ENCODE data around the gene KLF2. TPM values are rescaled to one million over a fixed set of nuclear protein-coding genes. Genes with fewer than 3 reads are reported as not detected.

KLF2 gene
- total RNA-seq, 8 experiments from 2014 or later, result 0.13 to 1.3 (median 0.65) TPM; not detected in 2

DNA sequence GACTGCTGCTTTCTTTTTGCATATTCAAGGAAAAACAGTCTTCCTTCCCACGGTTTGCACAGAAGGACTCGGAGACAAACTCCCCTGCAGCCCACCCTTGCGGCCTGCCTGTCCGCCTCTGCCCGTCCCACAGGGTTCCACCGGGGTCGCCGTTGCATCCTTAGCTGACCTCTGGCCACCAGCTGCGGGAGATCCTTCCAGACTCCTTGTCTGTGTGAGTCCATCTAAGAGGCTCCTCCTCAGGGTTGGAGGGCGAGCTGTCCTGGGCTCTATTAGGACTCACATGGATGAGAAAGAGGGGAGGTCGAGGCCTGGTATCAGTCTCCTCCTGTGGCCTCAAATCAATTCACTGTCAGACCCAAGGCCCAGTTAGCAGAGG lies 39.2 kb downstream of the KLF2 start:
- ATAC-seq (replicated peaks in 6 of 8), result no peak
- Histone ChIP-seq H3K27ac (no peak overlapping the region), H3K4me1 (replicated peaks in 1 of 2) (peaks cover 0 to 12% of the 10 kb centered on the region in 2 donors), H3K4me3 (no peak overlapping the region)
- in situ Hi-C loops (cut with MboI; ENCODE audit: low pct_unique_long_range_greater_than_20kb in 2 of 9, low sequenced_read_pairs in 9 of 9, unreplicated experiment in 9 of 9), result no loop called here
- WGBS, 10 experiments, result 46 to 67% (median 60%) methylated on average over 1 to 7 of the region's 11 CpGs; no CpG with 5 or more reads in 7 of the 10 experiments

DNA sequence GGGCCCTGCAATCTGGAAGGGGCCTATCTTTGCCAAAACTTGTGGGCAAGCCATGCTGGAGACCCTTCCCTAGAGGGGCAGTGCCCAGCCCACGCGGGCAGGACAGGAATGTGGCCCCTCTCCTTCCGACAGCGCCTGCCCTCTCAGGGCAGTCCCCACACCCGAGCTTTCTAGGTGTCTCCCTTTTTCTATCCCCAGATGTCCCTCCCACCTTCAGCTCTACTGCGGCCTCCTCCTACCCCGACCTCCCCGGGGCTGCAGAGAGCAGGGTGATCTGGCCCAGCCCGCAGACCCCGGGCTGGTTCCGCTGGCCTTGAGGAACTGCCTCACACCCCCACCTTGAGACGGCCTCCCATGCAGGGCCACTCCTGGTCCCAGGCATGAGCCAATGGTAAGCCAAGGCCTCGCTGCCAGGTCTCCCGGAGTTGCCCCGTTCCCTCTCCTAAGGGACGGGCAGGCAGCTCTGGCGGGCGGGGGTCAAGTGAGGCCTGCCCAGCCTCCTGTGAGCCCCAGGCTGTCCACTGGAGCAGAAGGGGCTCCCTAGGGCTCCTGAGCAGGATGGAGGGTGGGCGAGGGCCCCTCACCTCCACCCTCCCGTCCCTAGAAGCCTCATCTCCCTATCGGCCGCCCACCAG lies 39.7 kb downstream of the KLF2 start:
- in situ Hi-C loops (cut with MboI; ENCODE audit: low pct_unique_long_range_greater_than_20kb in 2 of 9, low sequenced_read_pairs in 9 of 9, unreplicated experiment in 9 of 9), result no loop called here
- Histone ChIP-seq H3K27ac (no peak overlapping the region), H3K4me1 (replicated peaks in 1 of 2) (peaks cover 0 to 12% of the 10 kb centered on the region in 2 donors), H3K4me3 (no peak overlapping the region)
- no peak for ATAC-seq (replicated peaks in 6 of 8)
- WGBS, 10 experiments, result 93 to 100% (median 100%) methylated on average over 1 to 5 of the region's 22 CpGs; no CpG with 5 or more reads in 7 of the 10 experiments

DNA sequence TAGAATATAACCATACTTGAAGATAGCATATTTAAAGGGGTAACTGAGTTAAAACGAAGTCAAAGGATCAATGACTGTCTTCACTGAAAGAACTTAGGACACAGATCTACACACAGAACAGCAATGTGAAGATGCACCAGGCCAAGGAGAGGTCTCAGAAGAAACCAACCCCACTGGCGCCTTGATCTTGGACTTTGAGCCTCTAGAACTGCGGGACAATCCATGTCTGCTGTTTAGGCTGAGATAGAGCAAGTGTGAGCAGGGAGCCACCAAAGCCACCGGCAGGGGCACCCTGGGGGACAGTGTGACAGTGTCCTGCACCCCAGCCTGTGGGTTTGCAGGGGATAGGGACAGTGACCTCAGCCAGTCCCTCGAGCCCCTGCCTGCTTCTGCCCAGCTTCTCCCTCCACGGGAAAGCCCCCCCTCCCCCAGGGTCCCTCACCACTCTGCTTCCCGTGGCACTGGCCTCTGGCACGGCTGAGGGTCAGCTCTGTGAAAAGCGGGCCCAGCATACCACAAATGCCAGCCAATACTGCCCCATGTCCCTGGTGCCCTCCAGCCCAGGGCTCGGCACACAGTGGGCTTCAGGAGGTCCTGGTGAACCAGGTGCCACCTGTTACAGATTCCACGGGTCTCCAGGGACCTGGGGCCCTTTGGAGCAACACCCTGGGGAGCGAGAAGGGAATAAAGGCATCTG lies 40.8 kb downstream of the KLF2 start:
- Histone ChIP-seq H3K4me1 (replicated peaks in 1 of 2) (peaks cover 0 to 12% of the 10 kb centered on the region in 2 donors), H3K27ac (no peak overlapping the region), H3K4me3 (no peak overlapping the region)
- WGBS, 10 experiments, result 76 to 100% (median 83%) methylated on average over 1 to 2 of the region's 12 CpGs; no CpG with 5 or more reads in 3 of the 10 experiments
- in situ Hi-C loops (cut with MboI; ENCODE audit: low pct_unique_long_range_greater_than_20kb in 2 of 9, low sequenced_read_pairs in 9 of 9, unreplicated experiment in 9 of 9), result no loop called here
- ATAC-seq (replicated peaks in 6 of 8), result no peak

DNA sequence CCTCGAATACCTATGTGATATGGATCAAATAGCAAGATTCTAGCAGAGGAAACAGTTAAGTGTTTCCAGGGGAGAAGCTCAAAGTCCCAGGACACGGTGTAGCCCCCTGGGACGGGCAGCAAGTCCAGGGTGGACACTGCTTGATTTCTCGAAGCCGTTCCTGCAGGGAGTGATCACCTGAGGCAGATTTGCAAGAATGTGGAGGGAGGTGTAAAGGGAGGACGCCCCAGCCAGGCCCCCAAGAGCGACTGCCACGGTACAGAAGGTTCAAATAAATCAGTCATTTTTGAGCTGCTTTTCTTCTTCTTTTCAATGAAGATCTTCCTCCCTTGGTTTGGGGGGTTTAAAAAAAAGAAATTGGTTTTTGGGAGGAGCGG lies 41.4 kb downstream of the KLF2 start:
- 64 to 100% (median 80%) methylated on average over 1 to 8 of the region's 9 CpGs; no CpG with 5 or more reads in 1 of the 10 experiments for WGBS, 10 experiments
- peaks cover 0 to 9% of the 10 kb centered on the region in 2 donors for H3K4me1 ChIP-seq (replicated peaks in 1 of 2)
- no peak overlapping the region for H3K4me3 ChIP-seq
- in situ Hi-C loops (cut with MboI; ENCODE audit: low pct_unique_long_range_greater_than_20kb in 2 of 9, low sequenced_read_pairs in 9 of 9, unreplicated experiment in 9 of 9), result no loop called here
- ATAC-seq (replicated peaks in 6 of 8), result no peak
- H3K27ac ChIP-seq, result no peak overlapping the region

DNA sequence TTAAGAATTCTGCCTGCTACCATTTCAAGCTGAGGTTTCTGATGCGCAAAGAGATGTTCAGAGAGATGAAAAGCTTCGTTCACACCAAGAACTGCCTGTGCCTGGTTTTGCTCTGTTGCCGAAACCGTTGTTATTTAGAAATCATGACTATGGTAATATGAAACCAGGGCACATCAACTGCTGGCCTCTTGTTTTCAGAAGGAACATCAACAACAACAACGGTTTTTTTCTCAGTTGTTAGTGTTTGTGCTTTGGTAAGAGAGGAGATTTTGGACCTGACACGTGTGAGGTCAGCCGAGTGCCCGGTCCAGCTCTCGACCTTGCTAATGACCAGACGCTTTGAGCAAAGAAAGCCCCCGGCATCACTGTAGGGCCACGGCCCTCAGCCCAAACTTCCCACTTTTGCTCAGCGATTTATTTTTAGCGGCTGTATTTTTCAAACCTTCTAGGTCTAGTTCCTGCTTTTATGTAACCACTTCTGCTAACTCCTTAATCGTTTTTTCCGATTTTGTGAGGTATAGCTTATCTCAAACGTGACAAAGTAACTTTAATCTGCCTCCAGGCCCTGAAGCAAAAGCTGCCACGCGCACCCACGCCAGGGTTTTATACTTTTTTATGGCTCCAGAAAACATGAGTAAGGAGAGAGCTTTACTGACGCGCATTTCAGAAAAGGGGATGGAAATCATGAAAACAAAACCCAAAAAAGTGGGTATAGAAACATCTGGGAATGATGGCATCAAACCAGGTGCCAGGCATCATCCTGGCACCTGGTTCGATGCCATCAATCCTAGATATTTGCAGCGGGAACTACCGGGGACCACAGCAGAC lies 42.0 kb downstream of the KLF2 start:
- peaks cover 0 to 3% of the 10 kb centered on the region in 2 donors for H3K4me1 ChIP-seq (replicated peaks in 1 of 2)
- no peak overlapping the region for H3K27ac ChIP-seq
- WGBS, 10 experiments, result 20 to 97% (median 77%) methylated on average over 1 to 21 of the region's 25 CpGs; no CpG with 5 or more reads in 1 of the 10 experiments
- in situ Hi-C loops (cut with MboI; ENCODE audit: low pct_unique_long_range_greater_than_20kb in 2 of 9, low sequenced_read_pairs in 9 of 9, unreplicated experiment in 9 of 9), result no loop called here
- H3K4me3 ChIP-seq, result no peak overlapping the region
- ATAC-seq (replicated peaks in 6 of 8), result no peak

DNA sequence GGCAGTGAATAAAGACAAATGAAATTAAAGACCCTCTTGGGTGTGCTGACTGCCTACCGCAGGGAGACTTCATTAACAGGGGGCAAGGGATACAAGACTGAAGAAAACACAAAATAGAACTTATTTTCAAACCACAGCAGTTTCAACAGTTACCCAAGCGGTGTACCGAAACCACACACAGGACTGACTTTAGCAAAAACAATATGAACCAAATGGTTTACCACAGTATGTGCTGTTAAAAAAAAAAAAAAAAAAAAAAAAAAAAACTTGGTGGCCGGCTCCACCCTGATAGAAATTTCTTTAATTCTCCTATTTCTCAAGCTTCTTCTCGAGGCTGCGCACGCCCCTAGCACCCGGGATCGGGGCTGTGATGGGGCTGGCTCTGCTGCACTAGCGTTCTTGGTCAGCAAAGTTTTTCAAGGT lies 42.6 kb downstream of the KLF2 start:
- ATAC-seq (replicated peaks in 6 of 8), result no peak
- H3K27ac ChIP-seq, result no peak overlapping the region
- WGBS, 10 experiments, result 60 to 99% (median 91%) methylated on average over 1 to 10 of the region's 10 CpGs
- no peak overlapping the region for H3K4me3 ChIP-seq
- H3K4me1 ChIP-seq (replicated peaks in 1 of 2), result no peaks in the 10 kb centered on the region
- in situ Hi-C loops (cut with MboI; ENCODE audit: low pct_unique_long_range_greater_than_20kb in 2 of 9, low sequenced_read_pairs in 9 of 9, unreplicated experiment in 9 of 9), result no loop called here

DNA sequence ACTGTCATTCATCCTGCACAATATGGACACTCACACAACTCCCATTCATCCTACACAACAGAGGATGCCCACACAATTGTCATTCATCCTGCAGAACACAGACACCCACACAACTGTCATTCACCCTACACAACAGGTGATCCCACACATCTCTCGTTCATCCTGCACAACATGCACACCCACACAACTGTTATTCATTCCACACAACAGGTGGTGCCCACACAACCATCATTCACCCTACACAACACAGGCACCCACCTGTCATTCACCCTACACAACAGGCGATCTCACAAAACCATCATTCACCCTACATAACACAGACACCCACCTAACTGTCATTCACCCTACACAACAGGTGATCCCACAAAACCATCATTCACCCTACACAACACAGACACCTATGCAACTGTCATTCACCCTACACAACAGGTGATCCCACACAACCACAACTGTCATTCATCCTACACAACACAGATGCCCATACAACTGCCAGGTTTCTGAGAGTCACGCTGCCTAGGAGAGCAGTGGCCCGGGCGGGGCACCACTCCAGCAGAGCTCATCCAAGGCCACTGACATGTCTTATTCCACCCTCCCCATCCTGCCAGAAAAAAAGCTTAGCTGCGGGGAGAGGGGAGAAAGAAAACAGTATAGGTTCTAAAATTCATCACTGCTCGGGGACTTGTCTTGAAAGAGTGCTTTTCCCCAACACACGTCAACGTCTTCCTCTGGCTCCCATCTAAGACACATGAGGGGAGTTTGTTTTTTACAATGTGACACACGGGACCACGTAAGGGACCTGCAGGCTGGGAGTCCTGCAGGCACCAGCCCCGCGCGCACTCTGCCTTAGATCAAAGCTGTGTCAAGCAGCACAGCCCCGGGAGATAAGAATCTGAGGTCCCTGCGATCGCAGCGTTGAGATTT lies 44.0 kb downstream of the KLF2 start:
- H3K27ac ChIP-seq, result no peak overlapping the region
- WGBS, 10 experiments, result 73 to 100% (median 80%) methylated on average over 3 to 9 of the region's 18 CpGs; no CpG with 5 or more reads in 3 of the 10 experiments

DNA sequence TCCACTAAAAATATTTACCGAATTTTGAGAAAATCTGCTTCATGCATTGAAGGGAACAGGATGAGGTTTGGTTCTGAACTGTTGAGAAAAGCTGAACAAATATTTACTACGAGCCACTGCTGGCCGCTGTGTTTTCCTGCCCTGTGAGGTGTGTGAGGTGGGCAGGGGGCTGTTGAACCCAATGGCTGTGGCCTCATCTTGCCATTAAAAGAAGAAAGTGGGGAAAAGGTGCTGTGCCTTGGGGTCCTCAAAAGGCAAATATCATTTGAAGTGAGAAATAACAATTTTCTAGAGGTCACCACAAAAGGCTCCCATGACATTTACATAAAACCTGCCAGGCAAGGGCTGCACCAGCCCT lies 44.7 kb downstream of the KLF2 start:
- no peak overlapping the region for H3K27ac ChIP-seq

More for the DNA sequence above, 44.0 kb downstream of the KLF2 start:
- H3K4me1 ChIP-seq (replicated peaks in 1 of 2), result no peaks in the 10 kb centered on the region
- no peak for ATAC-seq (replicated peaks in 6 of 8)
- H3K4me3 ChIP-seq, result no peak overlapping the region
- in situ Hi-C loops (cut with MboI; ENCODE audit: low pct_unique_long_range_greater_than_20kb in 2 of 9, low sequenced_read_pairs in 9 of 9, unreplicated experiment in 9 of 9), result no loop called here

DNA sequence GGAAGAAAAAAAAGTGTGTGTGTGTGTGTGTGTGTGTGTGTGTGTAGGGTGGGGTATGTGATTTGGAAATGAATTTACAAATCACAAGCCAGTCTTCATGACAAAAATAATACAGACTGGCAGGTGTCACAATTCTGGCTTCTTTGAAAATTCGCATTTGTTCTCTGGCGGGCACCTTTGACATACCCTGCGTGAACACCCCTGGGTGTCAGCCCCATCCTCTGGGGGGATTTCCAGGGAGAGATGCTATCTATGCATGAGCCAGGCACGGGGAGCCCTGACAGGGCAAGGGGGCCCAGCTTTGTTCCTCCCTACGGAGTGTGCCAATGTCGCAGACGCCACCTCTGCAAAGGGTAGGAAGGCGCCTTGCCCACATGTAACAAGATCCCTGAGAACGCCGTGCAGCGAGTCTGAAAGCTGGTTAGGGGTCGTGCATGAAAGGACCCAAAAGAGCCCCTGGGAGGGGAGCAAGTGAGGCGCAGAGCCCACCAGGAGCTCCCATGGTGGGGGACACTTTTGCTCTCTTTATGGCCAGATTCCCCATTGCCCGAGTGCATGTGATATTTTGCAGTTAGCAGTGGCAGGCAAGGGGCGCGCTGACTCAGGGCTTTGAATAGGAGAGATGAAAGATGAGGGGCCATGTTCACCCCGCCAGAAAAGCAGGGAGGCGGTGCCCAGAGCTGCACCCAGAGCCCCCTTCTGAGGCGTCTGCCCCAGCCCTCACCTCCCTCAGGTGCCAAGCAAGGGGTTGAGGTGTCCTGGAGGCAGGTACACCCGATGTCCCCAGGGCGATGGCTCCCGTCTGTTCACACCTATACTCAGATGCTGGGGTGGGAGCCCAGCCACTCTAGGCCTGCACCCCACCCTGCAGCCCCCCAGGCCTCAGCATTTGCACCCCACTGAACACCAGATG lies 45.3 kb downstream of the KLF2 start:
- no peak overlapping the region for H3K27ac ChIP-seq
- peak in 1 of 8 experiments; percentile 20 for ATAC-seq (replicated peaks in 6 of 8)
- H3K4me1 ChIP-seq (replicated peaks in 1 of 2), result no peaks in the 10 kb centered on the region
- in situ Hi-C loops (cut with MboI; ENCODE audit: low pct_unique_long_range_greater_than_20kb in 2 of 9, low sequenced_read_pairs in 9 of 9, unreplicated experiment in 9 of 9), result no loop called here
- WGBS, 10 experiments, result 60 to 100% (median 97%) methylated on average over 1 to 8 of the region's 22 CpGs; no CpG with 5 or more reads in 3 of the 10 experiments
- H3K4me3 ChIP-seq, result no peak overlapping the region

More for the DNA sequence above, 44.7 kb downstream of the KLF2 start:
- in situ Hi-C loops (cut with MboI; ENCODE audit: low pct_unique_long_range_greater_than_20kb in 2 of 9, low sequenced_read_pairs in 9 of 9, unreplicated experiment in 9 of 9), result no loop called here
- Histone ChIP-seq H3K4me1 (replicated peaks in 1 of 2) (no peaks in the 10 kb centered on the region), H3K4me3 (no peak overlapping the region)
- WGBS, 10 experiments, result 67 to 100% (median 100%) methylated on average over 1 to 2 of the region's 3 CpGs; no CpG with 5 or more reads in 4 of the 10 experiments
- no peak for ATAC-seq (replicated peaks in 6 of 8)

DNA sequence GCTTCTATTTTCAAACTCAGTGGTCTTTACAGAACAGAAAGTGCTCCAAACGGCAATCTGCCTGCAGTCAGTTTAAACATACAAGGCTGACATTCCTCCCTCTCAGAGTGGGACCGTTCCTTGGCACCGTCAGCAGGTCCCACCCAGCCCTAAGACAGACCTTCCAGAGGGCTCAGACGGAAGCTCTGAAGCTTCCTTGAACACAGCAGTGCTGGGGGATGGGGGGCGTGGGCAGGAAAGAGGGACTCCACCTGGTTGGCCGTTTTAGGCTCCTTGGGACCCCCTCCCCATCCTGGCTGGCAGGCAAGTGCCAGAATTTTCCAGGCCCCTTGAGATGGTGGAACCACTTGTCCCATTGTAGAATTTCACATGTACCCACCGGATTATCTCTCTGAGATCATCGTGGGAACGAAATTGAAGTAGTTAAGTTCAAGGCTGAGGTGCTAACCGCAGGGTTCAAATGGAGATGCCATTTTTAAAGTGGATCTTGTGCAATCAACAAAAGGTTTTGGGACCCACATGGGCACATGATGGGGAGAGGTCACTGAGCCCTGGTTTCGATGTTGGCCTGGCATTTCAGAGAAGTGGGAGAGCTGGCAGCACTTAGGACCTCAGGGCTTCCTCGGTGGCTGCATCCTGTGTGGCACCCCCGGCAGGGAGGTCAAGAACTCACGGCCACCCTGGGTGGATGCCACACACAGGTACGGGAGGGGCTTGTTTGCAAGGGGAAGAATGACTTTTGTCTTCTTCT lies 46.2 kb downstream of the KLF2 start:
- 60 to 94% (median 68%) methylated on average over 1 to 8 of the region's 15 CpGs; no CpG with 5 or more reads in 6 of the 10 experiments for WGBS, 10 experiments
- Histone ChIP-seq H3K4me3 (no peak overlapping the region), H3K27ac (no peak overlapping the region), H3K4me1 (replicated peaks in 1 of 2) (no peaks in the 10 kb centered on the region)
- no peak for ATAC-seq (replicated peaks in 6 of 8)
- in situ Hi-C loops (cut with MboI; ENCODE audit: low pct_unique_long_range_greater_than_20kb in 2 of 9, low sequenced_read_pairs in 9 of 9, unreplicated experiment in 9 of 9), result no loop called here

DNA sequence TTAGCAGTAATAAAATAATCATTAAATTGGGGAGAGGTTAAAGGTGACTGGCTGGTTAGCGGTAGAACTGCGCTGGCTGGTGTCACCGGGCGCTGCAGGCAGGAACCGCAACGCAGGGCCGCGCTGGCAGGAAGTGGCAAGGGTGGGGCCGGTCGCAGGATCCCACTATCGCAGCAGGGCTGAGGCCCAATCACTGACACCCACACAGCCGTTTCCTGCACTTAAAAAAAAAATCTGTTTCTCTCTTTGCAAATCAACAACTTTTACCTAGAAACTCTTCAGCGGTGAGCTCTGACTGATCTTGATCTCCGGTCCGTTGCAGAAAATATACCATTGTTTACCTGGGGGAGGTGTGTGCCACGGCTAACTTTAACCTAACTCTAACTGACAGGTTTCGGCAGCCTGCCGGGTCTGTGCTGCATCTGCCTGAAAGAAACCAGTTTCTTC lies 46.9 kb downstream of the KLF2 start:
- H3K27ac ChIP-seq, result no peak overlapping the region
- in situ Hi-C loops (cut with MboI; ENCODE audit: low pct_unique_long_range_greater_than_20kb in 2 of 9, low sequenced_read_pairs in 9 of 9, unreplicated experiment in 9 of 9), result no loop called here
- no peaks in the 10 kb centered on the region for H3K4me1 ChIP-seq (replicated peaks in 1 of 2)
- ATAC-seq (replicated peaks in 6 of 8), result no peak
- WGBS, 10 experiments, result 75 to 100% (median 86%) methylated on average over 1 to 15 of the region's 18 CpGs; no CpG with 5 or more reads in 4 of the 10 experiments
- H3K4me3 ChIP-seq, result no peak overlapping the region
